ENCODE data around the gene USP20.

Gene USP20

DNA sequence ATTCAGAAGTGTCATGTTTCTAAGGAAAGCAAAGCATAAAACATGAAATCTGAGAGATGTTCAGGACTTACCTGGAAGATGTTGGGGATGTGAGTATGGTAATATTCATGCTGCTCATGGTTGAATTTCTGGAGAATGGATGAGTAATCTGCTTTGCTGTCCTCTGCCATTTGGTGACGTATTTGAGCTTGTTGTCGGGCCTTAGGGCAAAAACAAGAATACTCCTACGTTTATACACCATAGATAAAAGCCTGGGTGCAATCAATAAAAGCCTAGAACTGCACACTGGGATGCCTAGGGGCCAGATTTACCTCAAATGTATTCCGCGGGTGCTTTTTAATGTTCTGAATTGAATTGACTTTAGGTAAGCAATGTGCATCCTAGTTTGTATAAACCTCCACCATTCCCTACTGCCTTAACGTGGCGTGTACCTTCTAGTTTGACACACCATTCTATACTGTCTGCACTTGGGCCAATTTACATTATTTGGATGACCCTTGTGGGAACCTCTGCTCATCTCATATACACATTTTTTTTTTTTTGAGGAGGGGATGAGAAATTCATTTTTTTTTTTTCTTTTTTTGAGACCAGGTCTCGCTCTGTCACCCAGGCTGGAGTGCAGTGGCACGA, 94.4 kb downstream of the USP20 start:
- DNase-seq = peak; percentile 32

DNA sequence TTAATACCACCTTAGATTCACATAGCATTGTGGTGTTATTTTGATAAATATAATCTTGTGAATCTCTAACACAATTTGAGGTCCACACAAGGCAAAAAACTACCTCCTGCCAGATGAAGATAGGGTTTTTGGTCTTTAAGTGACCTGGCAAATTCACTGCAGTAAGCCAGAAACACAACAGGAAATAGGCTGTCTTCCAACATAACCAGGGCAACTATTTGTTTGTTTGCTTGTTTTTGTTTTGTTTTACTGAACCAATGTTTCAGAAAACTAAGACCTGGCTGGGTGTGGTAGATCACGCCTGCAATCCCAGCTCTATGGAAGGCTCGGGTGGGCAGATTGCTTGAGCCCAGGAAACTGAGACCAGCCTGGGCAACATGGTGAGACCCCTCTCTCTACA, 95.5 kb downstream of the USP20 start:
- DNase-seq = peak; percentile 62
